OCI-LY1 (cell line): ENCODE results near the gene SDCCAG8.

Experiments
- EZH2 ChIP-seq: fragments of 200-600 bp; sonication (generic), shearing (Covaris generic); IDR thresholded peaks from 2 replicates; pipeline ENCODE4 v1.8.0; 2017; ENCODE audit warnings: borderline replicate concordance, mixed run types, mild to moderate bottlenecking, antibody characterized with exemption, low read length, moderate library complexity, mixed read lengths
- TF ChIP-seq, protein P1 (sequence below): fragments of 200-600 bp; sonication (generic), shearing (Covaris generic); IDR thresholded peaks from 2 replicates; pipeline ENCODE4 v1.5.1; 2017; ENCODE audit warnings: mild to moderate bottlenecking, antibody characterized with exemption, low read length, moderate library complexity, mixed read lengths

DNA sequence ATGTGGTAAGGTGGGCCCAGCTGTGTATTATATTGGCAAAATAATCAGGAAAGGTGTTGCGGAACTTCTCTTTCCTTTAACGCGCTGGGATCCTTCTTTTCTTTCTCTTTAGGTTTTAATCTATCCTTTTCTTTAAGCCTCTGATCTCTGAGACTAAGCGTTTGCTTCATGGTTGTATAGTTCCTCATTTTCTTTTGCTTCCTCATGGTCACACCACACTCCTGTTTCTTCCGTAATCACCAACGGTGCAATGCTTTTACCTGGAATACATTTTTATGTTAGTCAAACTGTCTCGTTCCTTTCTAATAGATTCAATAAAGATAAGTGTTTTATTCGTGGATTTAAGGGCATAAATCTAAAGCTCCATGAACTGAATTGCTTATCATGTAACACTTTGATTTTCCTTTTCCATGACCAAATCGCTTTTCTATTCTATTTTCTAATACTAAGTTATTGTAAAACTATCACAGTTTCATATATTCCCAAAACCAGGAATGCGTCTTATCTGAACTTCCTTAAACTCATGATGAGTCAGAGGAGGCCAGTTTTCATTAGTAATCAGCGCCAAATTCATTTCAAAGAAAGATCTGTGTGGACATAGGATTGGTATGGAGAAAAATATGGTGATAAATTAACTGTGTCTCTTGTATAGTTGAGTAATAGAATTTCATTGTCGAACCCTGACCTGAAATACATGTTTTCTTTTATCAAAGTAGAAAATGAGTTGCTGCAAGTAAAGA is 12.2 kb downstream of the SDCCAG8 start:
- TF ChIP-seq, protein P1, sequence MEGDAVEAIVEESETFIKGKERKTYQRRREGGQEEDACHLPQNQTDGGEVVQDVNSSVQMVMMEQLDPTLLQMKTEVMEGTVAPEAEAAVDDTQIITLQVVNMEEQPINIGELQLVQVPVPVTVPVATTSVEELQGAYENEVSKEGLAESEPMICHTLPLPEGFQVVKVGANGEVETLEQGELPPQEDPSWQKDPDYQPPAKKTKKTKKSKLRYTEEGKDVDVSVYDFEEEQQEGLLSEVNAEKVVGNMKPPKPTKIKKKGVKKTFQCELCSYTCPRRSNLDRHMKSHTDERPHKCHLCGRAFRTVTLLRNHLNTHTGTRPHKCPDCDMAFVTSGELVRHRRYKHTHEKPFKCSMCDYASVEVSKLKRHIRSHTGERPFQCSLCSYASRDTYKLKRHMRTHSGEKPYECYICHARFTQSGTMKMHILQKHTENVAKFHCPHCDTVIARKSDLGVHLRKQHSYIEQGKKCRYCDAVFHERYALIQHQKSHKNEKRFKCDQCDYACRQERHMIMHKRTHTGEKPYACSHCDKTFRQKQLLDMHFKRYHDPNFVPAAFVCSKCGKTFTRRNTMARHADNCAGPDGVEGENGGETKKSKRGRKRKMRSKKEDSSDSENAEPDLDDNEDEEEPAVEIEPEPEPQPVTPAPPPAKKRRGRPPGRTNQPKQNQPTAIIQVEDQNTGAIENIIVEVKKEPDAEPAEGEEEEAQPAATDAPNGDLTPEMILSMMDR = no peak
- TF ChIP-seq EZH2 = no peak
